HepG2 (cell line): Measurements from ENCODE around the gene RPS2.

Source experiments
- FOXK2 ChIP-seq: fragments of 450-650 bp; IDR thresholded peaks from 2 replicates; pipeline ENCODE4 v1.6.1; 2016
- GABPA ChIP-seq, 2 experiments: IDR thresholded peaks; 2 replicates each; pipeline ENCODE4 v1.6.1; 2011 to 2016; ENCODE audit warnings: low read depth in 2 of 2, low read length in 1 of 2, missing biosample characterization in 1 of 2, missing genetic modification characterization in 1 of 2
- JUNB ChIP-seq: sonication (generic); formaldehyde crosslinking; IDR thresholded peaks from 2 replicates; pipeline ENCODE4 v1.8.0; 2022; ENCODE audit warnings: missing genetic modification reagents, mild to moderate bottlenecking, borderline replicate concordance
- JUND ChIP-seq: sonication (generic); formaldehyde crosslinking; IDR thresholded peaks from 2 replicates; pipeline ENCODE4 v1.8.0; 2022; ENCODE audit warnings: mild to moderate bottlenecking, missing genetic modification reagents
- POLR2A ChIP-seq, 2 experiments: IDR thresholded peaks; 2 replicates each; pipeline ENCODE4 v1.6.1; 2011; ENCODE audit warnings: low read depth in 2 of 2, low read length in 2 of 2, mild to moderate bottlenecking in 1 of 2, moderate library complexity in 1 of 2; ENCODE audit not compliant: insufficient read depth in 1 of 2
- TF ChIP-seq, protein P1 (sequence below): sonication (generic); formaldehyde crosslinking; IDR thresholded peaks from 2 replicates; pipeline ENCODE4 v1.8.1; 2023; ENCODE audit warnings: mild to moderate bottlenecking, inconsistent platforms, moderate library complexity, missing genetic modification reagents, borderline replicate concordance

DNA sequence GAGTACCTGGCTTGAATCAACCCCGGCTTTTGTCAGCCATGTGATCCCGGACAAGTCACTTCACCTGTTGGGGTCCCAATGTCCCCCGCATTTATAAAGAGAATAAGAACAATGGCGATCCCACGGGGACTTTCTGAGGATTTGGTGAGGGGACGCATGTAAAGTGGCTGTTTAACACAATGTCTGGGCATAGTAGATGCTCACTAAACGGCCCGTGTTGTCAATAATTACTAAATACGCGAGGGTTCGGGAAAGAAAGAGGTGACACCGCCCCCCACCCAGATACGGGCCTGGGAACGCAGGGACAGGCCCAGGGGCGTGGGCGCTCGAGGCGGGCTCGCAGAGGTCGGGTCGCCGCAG is 26.9 kb upstream of the RPS2 start:
- TF ChIP-seq, protein P1, sequence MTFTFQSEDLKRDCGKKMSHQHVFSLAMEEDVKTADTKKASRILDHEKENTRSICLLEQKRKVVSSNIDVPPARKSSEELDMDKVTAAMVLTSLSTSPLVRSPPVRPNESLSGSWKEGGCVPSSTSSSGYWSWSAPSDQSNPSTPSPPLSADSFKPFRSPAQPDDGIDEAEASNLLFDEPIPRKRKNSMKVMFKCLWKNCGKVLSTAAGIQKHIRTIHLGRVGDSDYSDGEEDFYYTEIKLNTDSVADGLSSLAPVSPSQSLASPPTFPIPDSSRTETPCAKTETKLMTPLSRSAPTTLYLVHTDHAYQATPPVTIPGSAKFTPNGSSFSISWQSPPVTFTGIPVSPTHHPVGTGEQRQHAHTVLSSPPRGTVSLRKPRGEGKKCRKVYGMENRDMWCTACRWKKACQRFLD (CRISPR knock-in tag): no peak
- no peak for TF ChIP-seq GABPA (IDR thresholded peaks at IDR 0.05; ENCODE audit: low read depth, low read length)
- no peak for TF ChIP-seq GABPA (CRISPR knock-in tag; IDR thresholded peaks at IDR 0.05; ENCODE audit: low read depth)
- no peak for TF ChIP-seq JUNB
- no peak for TF ChIP-seq FOXK2
- TF ChIP-seq JUND (CRISPR knock-in tag): no peak
- no peak for TF ChIP-seq POLR2A (IDR thresholded peaks at IDR 0.05; ENCODE audit: insufficient read depth in 1 of 2, low read depth in 2 of 2, low read length in 2 of 2)
